HG03378 (cell line): ENCODE results near the gene PDZD11.
"Not testable (repeated sequence)": the region's sequence is repeated elsewhere in the genome, so short reads cannot be mapped to it uniquely, and the experiment has no call there.

Experiments
- ATAC-seq: cut with Tn5 transposase; IDR thresholded peaks from one replicate; pipeline ENCODE4 v1.9.1; 2021; ENCODE audit warnings: mild to moderate bottlenecking, moderate library complexity; ENCODE audit not compliant: unreplicated experiment

PDZD11 gene

GRCh38 chrX:70289793-70290770 is at the start of gene PDZD11, which contains the start of gene KIF4A:
TSS of gene PDZD11 (minus strand) at chrX:70289927. CDS start at chrX:70289341, 586 bp downstream.
TSS of gene KIF4A (plus strand) at chrX:70290104. CDS start at chrX:70290459, 355 bp downstream.
- peak; percentile 89 for ATAC-seq

- ATAC-seq: no peak
These were observed 48.6 kb upstream of the PDZD11 start for GRCh38 chrX:70338290-70338689.

- peak; percentile 100 for ATAC-seq
These were observed 47.0 kb upstream of the PDZD11 start for GRCh38 chrX:70336767-70337166.

GRCh38 chrX:70332600-70332999 is 42.9 kb upstream of the PDZD11 start:
- no peak for ATAC-seq

- no peak for ATAC-seq
These were observed 41.4 kb upstream of the PDZD11 start for GRCh38 chrX:70331161-70331560.

- ATAC-seq: no peak
These were observed 34.6 kb upstream of the PDZD11 start for GRCh38 chrX:70324326-70324725.

GRCh38 chrX:70323628-70324027 is 33.9 kb upstream of the PDZD11 start:
- ATAC-seq: not testable (repeated sequence)

GRCh38 chrX:70322784-70323183 is 33.1 kb upstream of the PDZD11 start:
- no peak for ATAC-seq

- no peak for ATAC-seq
These were observed 23.8 kb upstream of the PDZD11 start for GRCh38 chrX:70313503-70313902.

GRCh38 chrX:70301716-70302115 is 12.0 kb upstream of the PDZD11 start:
- no peak for ATAC-seq

GRCh38 chrX:70293621-70294020 is 3.9 kb upstream of the PDZD11 start:
- no peak for ATAC-seq

GRCh38 chrX:70292788-70293187 is 3.1 kb upstream of the PDZD11 start:
- no peak for ATAC-seq

GRCh38 chrX:70289168-70289792 is 447 bp downstream of the PDZD11 start:
- no peak for ATAC-seq

- no peak for ATAC-seq
These were observed 7.8 kb downstream of the PDZD11 start, which contains the start of gene RAB41 for GRCh38 chrX:70281951-70282350. TSS of gene RAB41 (plus strand) at chrX:70282172. CDS start at chrX:70282218, 46 bp downstream.

GRCh38 chrX:70280573-70280972 is 9.2 kb downstream of the PDZD11 start:
- ATAC-seq: no peak

GRCh38 chrX:70279081-70279480 is 10.6 kb downstream of the PDZD11 start:
- ATAC-seq: no peak

GRCh38 chrX:70274029-70274428 is 15.7 kb downstream of the PDZD11 start:
- not testable (repeated sequence) for ATAC-seq

- no peak for ATAC-seq
These were observed 21.7 kb downstream of the PDZD11 start, which contains the start of gene ARR3 for GRCh38 chrX:70268034-70268433. TSS of gene ARR3 (plus strand) at chrX:70268334. CDS start at chrX:70269386, 1,052 bp downstream.

- ATAC-seq: no peak
These were observed 24.9 kb downstream of the PDZD11 start for GRCh38 chrX:70264784-70265183.

GRCh38 chrX:70262952-70263567 is 26.7 kb downstream of the PDZD11 start:
- ATAC-seq: no peak

- no peak for ATAC-seq
These were observed 29.6 kb downstream of the PDZD11 start, which contains the start of gene P2RY4 for GRCh38 chrX:70260104-70260503. TSS of gene P2RY4 (minus strand) at chrX:70260204. CDS start at chrX:70259624, 580 bp downstream.
